OCI-LY1 (cell line): ENCODE results near the gene AATK.

ENCODE experiments used
- H2AFZ ChIP-seq: fragments of 200-600 bp; sonication (generic), shearing (Covaris generic); 2 replicates; pipeline ENCODE4 v1.6.0; 2014; ENCODE audit warnings: antibody characterized with exemption, mild to moderate bottlenecking, low read length
- H3F3A ChIP-seq: fragments of 200-600 bp; sonication (generic), shearing (Covaris generic); 2 replicates; pipeline ENCODE4 v1.6.0; 2014; ENCODE audit warnings: mild to moderate bottlenecking, antibody characterized with exemption, low read length, moderate library complexity; ENCODE audit not compliant: insufficient read depth
- H3K27ac ChIP-seq: fragments of 200-600 bp; sonication (generic); 2 replicates; pipeline ENCODE4 v1.5.1; 2014; ENCODE audit warnings: low read length, mixed run types, mild to moderate bottlenecking, low read depth; ENCODE audit not compliant: poor library complexity, severe bottlenecking
- H3K27me3 ChIP-seq: fragments of 200-600 bp; sonication (generic); 2 replicates; pipeline ENCODE4 v1.6.0; 2014; ENCODE audit warnings: antibody characterized with exemption, mild to moderate bottlenecking, low read length, moderate library complexity; ENCODE audit not compliant: insufficient read depth
- H3K36me3 ChIP-seq: fragments of 200-600 bp; sonication (generic); 2 replicates; pipeline ENCODE4 v1.6.1; 2014; ENCODE audit warnings: mild to moderate bottlenecking, antibody characterized with exemption, low read length, moderate library complexity, mixed read lengths; ENCODE audit not compliant: insufficient read depth
- H3K4me1 ChIP-seq: fragments of 200-600 bp; sonication (generic); 2 replicates; pipeline ENCODE4 v1.5.1; 2014; ENCODE audit warnings: mild to moderate bottlenecking, low read length, moderate library complexity; ENCODE audit not compliant: insufficient read depth, severe bottlenecking
- H3K4me2 ChIP-seq: fragments of 200-600 bp; sonication (generic), shearing (Covaris generic); 2 replicates; pipeline ENCODE4 v1.6.1; 2014; ENCODE audit warnings: low read length
- H3K4me3 ChIP-seq: fragments of 200-600 bp; sonication (generic); 2 replicates; pipeline ENCODE4 v1.5.1; 2014; ENCODE audit warnings: low read length, low read depth, mild to moderate bottlenecking, mixed read lengths; ENCODE audit not compliant: poor library complexity, severe bottlenecking
- H3K79me2 ChIP-seq: fragments of 200-600 bp; shearing (Covaris generic); 2 replicates; pipeline ENCODE4 v1.6.1; 2016; ENCODE audit warnings: mixed run types, low read length, mixed read lengths; ENCODE audit not compliant: insufficient read depth
- H3K9ac ChIP-seq: fragments of 200-600 bp; sonication (generic), shearing (Covaris generic); 2 replicates; pipeline ENCODE4 v1.6.1; 2014; ENCODE audit warnings: mild to moderate bottlenecking, low read length, mixed read lengths
- H3K9me2 ChIP-seq: fragments of 200-600 bp; sonication (generic), shearing (Covaris generic); 2 replicates; pipeline ENCODE4 v1.6.1; 2014; ENCODE audit warnings: low read depth, mild to moderate bottlenecking, low read length, mixed read lengths
- H3K9me3 ChIP-seq: fragments of 200-600 bp; shearing (Covaris generic); 2 replicates; pipeline ENCODE4 v1.6.1; 2014; ENCODE audit warnings: low read length, mixed read lengths
- H4K20me1 ChIP-seq: fragments of 200-600 bp; sonication (generic), shearing (Covaris generic); 2 replicates; pipeline ENCODE4 v1.6.0; 2016; ENCODE audit warnings: mild to moderate bottlenecking, low read length; ENCODE audit not compliant: insufficient read depth
- EZH2 ChIP-seq: fragments of 200-600 bp; sonication (generic), shearing (Covaris generic); IDR thresholded peaks from 2 replicates; pipeline ENCODE4 v1.8.0; 2017; ENCODE audit warnings: borderline replicate concordance, mixed run types, mild to moderate bottlenecking, antibody characterized with exemption, low read length, moderate library complexity, mixed read lengths
- TF ChIP-seq, protein P1 (sequence below): fragments of 200-600 bp; sonication (generic), shearing (Covaris generic); IDR thresholded peaks from 2 replicates; pipeline ENCODE4 v1.5.1; 2017; ENCODE audit warnings: mild to moderate bottlenecking, antibody characterized with exemption, low read length, moderate library complexity, mixed read lengths

The AATK gene

GRCh38 chr17:81199482-81199830, 33.4 kb upstream of the AATK start:
- TF ChIP-seq, protein P1, sequence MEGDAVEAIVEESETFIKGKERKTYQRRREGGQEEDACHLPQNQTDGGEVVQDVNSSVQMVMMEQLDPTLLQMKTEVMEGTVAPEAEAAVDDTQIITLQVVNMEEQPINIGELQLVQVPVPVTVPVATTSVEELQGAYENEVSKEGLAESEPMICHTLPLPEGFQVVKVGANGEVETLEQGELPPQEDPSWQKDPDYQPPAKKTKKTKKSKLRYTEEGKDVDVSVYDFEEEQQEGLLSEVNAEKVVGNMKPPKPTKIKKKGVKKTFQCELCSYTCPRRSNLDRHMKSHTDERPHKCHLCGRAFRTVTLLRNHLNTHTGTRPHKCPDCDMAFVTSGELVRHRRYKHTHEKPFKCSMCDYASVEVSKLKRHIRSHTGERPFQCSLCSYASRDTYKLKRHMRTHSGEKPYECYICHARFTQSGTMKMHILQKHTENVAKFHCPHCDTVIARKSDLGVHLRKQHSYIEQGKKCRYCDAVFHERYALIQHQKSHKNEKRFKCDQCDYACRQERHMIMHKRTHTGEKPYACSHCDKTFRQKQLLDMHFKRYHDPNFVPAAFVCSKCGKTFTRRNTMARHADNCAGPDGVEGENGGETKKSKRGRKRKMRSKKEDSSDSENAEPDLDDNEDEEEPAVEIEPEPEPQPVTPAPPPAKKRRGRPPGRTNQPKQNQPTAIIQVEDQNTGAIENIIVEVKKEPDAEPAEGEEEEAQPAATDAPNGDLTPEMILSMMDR = no peak
- no peak for TF ChIP-seq EZH2
- peaks cover 6% of the 10 kb centered on the region for H3K4me1 ChIP-seq
- no peak overlapping the region for H3K4me2 ChIP-seq
- no peaks in the 10 kb centered on the region for H3K9me2 ChIP-seq
- no peaks in the 10 kb centered on the region for H3K79me2 ChIP-seq
- H4K20me1 ChIP-seq = no peaks in the 10 kb centered on the region
- H2AFZ ChIP-seq = no peak overlapping the region
- H3K36me3 ChIP-seq = peaks cover 3% of the 10 kb centered on the region; the same call in 1 of the 2 replicates
- H3K4me3 ChIP-seq = no peak overlapping the region
- H3K9me3 ChIP-seq = no peaks in the 10 kb centered on the region
- no peaks in the 10 kb centered on the region for H3F3A ChIP-seq
- H3K27me3 ChIP-seq = no peaks in the 10 kb centered on the region
- no peak overlapping the region for H3K27ac ChIP-seq
- no peak overlapping the region for H3K9ac ChIP-seq

DNA sequence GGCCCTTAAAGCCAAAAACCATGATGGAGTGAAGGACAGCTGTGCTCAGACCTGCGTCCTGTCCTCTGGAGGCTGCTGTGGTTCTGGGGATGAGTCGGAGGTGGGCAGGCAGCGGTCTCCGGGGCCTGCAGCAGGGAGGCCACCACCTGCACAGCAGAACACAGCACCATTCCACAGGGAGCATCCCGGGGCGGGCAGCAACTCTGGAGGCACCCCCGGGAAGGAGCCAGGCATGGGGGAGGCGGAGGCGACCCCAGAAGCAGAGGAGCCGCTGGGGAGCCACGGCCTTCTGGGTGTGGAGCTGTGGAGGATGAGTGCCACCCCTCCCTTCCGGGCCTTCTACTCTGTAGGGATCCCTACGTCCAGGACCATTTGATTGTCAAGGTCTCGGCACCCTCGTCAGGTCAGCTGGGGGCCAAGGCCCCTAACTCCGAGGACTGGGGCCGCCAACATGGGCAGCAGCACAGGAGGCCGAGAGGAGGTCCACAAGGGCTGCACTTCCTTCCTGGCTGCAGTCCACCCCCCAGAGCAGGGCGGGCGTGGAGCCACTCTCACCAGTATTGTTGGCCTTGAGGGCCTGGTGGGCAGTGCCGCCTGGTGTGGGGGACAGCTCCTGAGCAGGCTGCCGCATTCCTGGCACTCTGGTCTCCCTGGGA, 32.9 kb upstream of the AATK start:
- peaks cover 6% of the 10 kb centered on the region for H3K4me1 ChIP-seq
- no peaks in the 10 kb centered on the region for H3K9me3 ChIP-seq
- no peaks in the 10 kb centered on the region for H3K79me2 ChIP-seq
- H2AFZ ChIP-seq = no peak overlapping the region
- no peak overlapping the region for H3K4me2 ChIP-seq
- H3K27me3 ChIP-seq = no peaks in the 10 kb centered on the region
- TF ChIP-seq, protein P1 = no peak
- no peak for TF ChIP-seq EZH2
- no peak overlapping the region for H3K9ac ChIP-seq
- H3F3A ChIP-seq = no peaks in the 10 kb centered on the region
- no peaks in the 10 kb centered on the region for H4K20me1 ChIP-seq
- H3K9me2 ChIP-seq = no peaks in the 10 kb centered on the region
- peaks cover 3% of the 10 kb centered on the region; the same call in 1 of the 2 replicates for H3K36me3 ChIP-seq
- H3K27ac ChIP-seq = no peak overlapping the region
- no peak overlapping the region for H3K4me3 ChIP-seq

- Histone ChIP-seq H3K4me3 (no peak overlapping the region), H2AFZ (no peak overlapping the region), H3F3A (no peaks in the 10 kb centered on the region), H4K20me1 (no peaks in the 10 kb centered on the region), H3K4me2 (no peak overlapping the region), H3K9me3 (no peaks in the 10 kb centered on the region), H3K36me3 (peaks cover 3% of the 10 kb centered on the region; the same call in 1 of the 2 replicates), H3K9me2 (no peaks in the 10 kb centered on the region), H3K9ac (no peak overlapping the region), H3K4me1 (peaks cover 6% of the 10 kb centered on the region), H3K27me3 (no peaks in the 10 kb centered on the region), H3K79me2 (no peaks in the 10 kb centered on the region), H3K27ac (no peak overlapping the region)
- TF ChIP-seq EZH2 = no peak
- TF ChIP-seq, protein P1 = no peak
Observed at GRCh38 chr17:81197831-81198490, 31.9 kb upstream of the AATK start.
